OCI-LY7 (cell line): Measurements from ENCODE around the gene EPB41L4A. TPM values are rescaled to one million over a fixed set of nuclear protein-coding genes. Genes with fewer than 3 reads are reported as not detected.

Source experiments
- BruUV-seq: library from RNA; stranded (reverse); fragments of 400-500 nt; replicated peaks from 2 replicates; lab custom pipeline; 2021; lab: Mats Ljungman, UMichigan
- CTCF ChIA-PET: fragments of 300-600 bp; sonication (Branson Sonifier 250); formaldehyde crosslinking; loops from one replicate; lab custom pipeline; 2022; ENCODE audit warnings: antibody characterized with exemption; ENCODE audit not compliant: unreplicated experiment; lab: Charles Lee
- POLR2A ChIA-PET: fragments of 300-600 bp; sonication (Branson Sonifier 250); formaldehyde crosslinking; loops from one replicate; lab custom pipeline; 2022; ENCODE audit warnings: antibody characterized with exemption; lab: Charles Lee
- DNase-seq: peaks from one replicate; pipeline ENCODE4 v3.0.0-alpha.2; 2015; ENCODE audit warnings: low spot score
- H2AFZ ChIP-seq: fragments of 200-600 bp; sonication (generic), shearing (Covaris generic); 2 replicates; pipeline ENCODE4 v1.6.1; 2014; ENCODE audit warnings: mild to moderate bottlenecking, antibody characterized with exemption, low read length, moderate library complexity
- H3K27ac ChIP-seq: fragments of 200-600 bp; sonication (generic); 2 replicates; pipeline ENCODE4 v1.5.1; 2014; ENCODE audit warnings: mixed run types, low read depth, mild to moderate bottlenecking, moderate library complexity, low read length, inconsistent platforms; ENCODE audit not compliant: poor library complexity, severe bottlenecking
- H3K36me3 ChIP-seq: fragments of 200-600 bp; sonication (generic); 2 replicates; pipeline ENCODE4 v1.6.1; 2014; ENCODE audit warnings: mild to moderate bottlenecking, antibody characterized with exemption, low read length, moderate library complexity, mixed read lengths; ENCODE audit not compliant: insufficient read depth
- H3K4me1 ChIP-seq: fragments of 200-600 bp; sonication (generic); 2 replicates; pipeline ENCODE4 v1.5.1; 2014; ENCODE audit warnings: mild to moderate bottlenecking, low read length; ENCODE audit not compliant: insufficient read depth, poor library complexity, severe bottlenecking
- H3K4me2 ChIP-seq: fragments of 200-600 bp; sonication (generic); 2 replicates; pipeline ENCODE4 v1.6.1; 2014; ENCODE audit warnings: mild to moderate bottlenecking, low read length
- H3K4me3 ChIP-seq: fragments of 200-600 bp; sonication (generic); 2 replicates; pipeline ENCODE4 v1.5.1; 2014; ENCODE audit warnings: mild to moderate bottlenecking, low read depth, low read length; ENCODE audit not compliant: poor library complexity, severe bottlenecking
- H3K79me2 ChIP-seq: fragments of 200-600 bp; sonication (generic); 2 replicates; pipeline ENCODE4 v1.6.1; 2016; ENCODE audit warnings: low read depth, mild to moderate bottlenecking, low read length, moderate library complexity, mixed read lengths; ENCODE audit not compliant: insufficient read depth
- H3K9me2 ChIP-seq: fragments of 200-600 bp; sonication (generic); 2 replicates; pipeline ENCODE4 v1.6.1; 2016; ENCODE audit warnings: mild to moderate bottlenecking, low read length, mixed read lengths; ENCODE audit not compliant: insufficient read depth
- H3K9me3 ChIP-seq: fragments of 200-600 bp; sonication (generic); 2 replicates; pipeline ENCODE4 v1.6.1; 2014; ENCODE audit warnings: mild to moderate bottlenecking, mixed run types, low read length, mixed read lengths
- H4K20me1 ChIP-seq: fragments of 200-600 bp; sonication (generic); 2 replicates; pipeline ENCODE4 v1.6.1; 2014; ENCODE audit warnings: mild to moderate bottlenecking, antibody characterized with exemption, low read length, moderate library complexity, mixed read lengths; ENCODE audit not compliant: insufficient read depth
- CTCF ChIP-seq: fragments of 200-600 bp; sonication (generic); conservative IDR thresholded peaks from 2 replicates; pipeline ENCODE4 v1.5.1; 2014; ENCODE audit warnings: mild to moderate bottlenecking, antibody characterized with exemption, low read length, moderate library complexity, mixed read lengths
- EZH2phosphoT487 ChIP-seq: fragments of 200-600 bp; sonication (generic); IDR thresholded peaks from 2 replicates; pipeline ENCODE4 v1.6.1; 2018; ENCODE audit warnings: low read depth, borderline replicate concordance, mild to moderate bottlenecking, mixed run types, antibody characterized with exemption, low read length, moderate library complexity, mixed read lengths
- intact Hi-C: fragments of 100-400 bp; cut with micrococcal nuclease; formaldehyde crosslinking; loops from one replicate; pipeline ENCODE4 v1.10.0; 2022; ENCODE audit not compliant: unreplicated experiment
- total RNA-seq, 2 experiments: library from RNA; depleted of rRNA in 1 of 2; stranded (reverse); fragments of >200 nt in 1 of 2; shearing (Covaris generic) in 1 of 2; gene quantifications; 2 replicates each; pipeline ENCODE4 v1.2.3, GENCODE V29; 2014 to 2022

Gene EPB41L4A
- total RNA-seq, 2 experiments from 2014 or later, result 0.03 TPM; not detected in 1

- H2AFZ ChIP-seq, result no peak overlapping the region
- ChIA-PET POLR2A (interaction anchor here (1.0 kb wide), 1 partner anchor 200 kb away, joined by 3 read pairs; no protein-coding TSS in a partner anchor), CTCF (interaction anchor here (0.5 kb wide), 1 partner anchor 12 kb away, joined by 3 read pairs; no protein-coding TSS in a partner anchor)
- no peak overlapping the region for H3K27ac ChIP-seq
- H3K4me1 ChIP-seq, result no peaks in the 10 kb centered on the region
- H3K79me2 ChIP-seq, result no peaks in the 10 kb centered on the region
- no peak overlapping the region for H3K4me2 ChIP-seq
- H3K9me2 ChIP-seq, result no peaks in the 10 kb centered on the region
- no peak for DNase-seq
- H3K36me3 ChIP-seq, result no peaks in the 10 kb centered on the region
- H3K9me3 ChIP-seq, result no peaks in the 10 kb centered on the region
- no peaks in the 10 kb centered on the region for H4K20me1 ChIP-seq
- intact Hi-C loops, result no loop called here
- TF ChIP-seq EZH2phosphoT487 (no peak), CTCF (no peak)
- H3K4me3 ChIP-seq, result no peak overlapping the region
- BruUV-seq, result no TSS peak
Measured at GRCh38 chr5:112412346-112412745, 6.7 kb downstream of the EPB41L4A start.

DNA sequence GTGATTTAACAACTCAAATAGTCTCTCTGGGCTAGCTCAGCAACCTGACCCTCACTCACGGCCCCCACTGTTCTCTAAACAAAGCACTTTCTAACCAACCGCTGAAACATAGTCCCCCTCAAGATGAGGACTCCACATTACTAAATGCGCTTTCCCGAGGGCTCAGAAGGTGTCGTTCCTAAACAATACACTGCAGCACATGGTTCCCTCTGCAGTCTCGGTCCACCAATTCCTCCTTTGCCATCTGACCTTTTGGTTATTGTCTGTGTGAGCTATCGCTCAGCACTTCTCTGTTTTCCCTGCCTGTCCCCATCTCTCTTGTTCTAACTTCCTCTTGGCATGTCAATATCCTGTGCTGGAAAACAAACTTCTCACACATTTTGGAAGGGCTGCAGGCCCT lies 7.2 kb downstream of the EPB41L4A start:
- ChIA-PET POLR2A (interaction anchor here (1.0 kb wide), 1 partner anchor 199 kb away, joined by 3 read pairs; no protein-coding TSS in a partner anchor), CTCF (interaction anchor here (0.5 kb wide), 1 partner anchor 12 kb away, joined by 3 read pairs; no protein-coding TSS in a partner anchor)
- TF ChIP-seq EZH2phosphoT487 (no peak), CTCF (no peak)
- no peak overlapping the region for H3K4me3 ChIP-seq
- BruUV-seq, result no TSS peak
- H3K4me2 ChIP-seq, result no peak overlapping the region
- no peaks in the 10 kb centered on the region for H3K36me3 ChIP-seq
- H3K9me2 ChIP-seq, result no peaks in the 10 kb centered on the region
- H2AFZ ChIP-seq, result no peak overlapping the region
- H3K4me1 ChIP-seq, result no peaks in the 10 kb centered on the region
- intact Hi-C loops, result no loop called here
- no peaks in the 10 kb centered on the region for H4K20me1 ChIP-seq
- no peak overlapping the region for H3K27ac ChIP-seq
- H3K79me2 ChIP-seq, result no peaks in the 10 kb centered on the region
- no peak for DNase-seq
- no peaks in the 10 kb centered on the region for H3K9me3 ChIP-seq

DNA sequence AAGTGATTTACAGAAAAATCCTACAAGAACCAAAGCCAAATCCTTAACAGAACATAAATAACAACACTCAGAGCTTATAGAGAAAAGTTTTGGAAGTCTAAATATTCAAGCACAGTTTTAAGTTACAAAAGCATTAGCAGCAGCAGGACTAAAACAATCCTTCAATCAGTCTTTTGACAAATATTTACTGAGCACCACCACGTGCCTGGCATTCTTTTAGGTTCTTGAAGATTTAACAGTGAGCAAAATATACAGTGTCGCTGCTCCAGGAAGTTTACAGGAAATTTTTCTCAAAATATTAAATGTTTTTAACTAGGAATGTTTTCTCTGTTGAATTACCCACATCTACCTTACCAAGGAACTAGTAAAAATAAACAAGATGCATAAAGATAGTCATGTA lies 11.4 kb downstream of the EPB41L4A start:
- ChIA-PET POLR2A (interaction anchor here (1.0 kb wide), 1 partner anchor 17 kb away, joined by 3 read pairs; no protein-coding TSS in a partner anchor), CTCF (no interaction called here)
- BruUV-seq, result no TSS peak
- Histone ChIP-seq H2AFZ (no peak overlapping the region), H3K27ac (no peak overlapping the region), H4K20me1 (no peaks in the 10 kb centered on the region), H3K4me2 (no peak overlapping the region), H3K9me2 (no peaks in the 10 kb centered on the region), H3K9me3 (no peaks in the 10 kb centered on the region), H3K79me2 (no peaks in the 10 kb centered on the region), H3K36me3 (no peaks in the 10 kb centered on the region), H3K4me1 (no peaks in the 10 kb centered on the region), H3K4me3 (no peak overlapping the region)
- DNase-seq, result no peak
- TF ChIP-seq EZH2phosphoT487 (no peak), CTCF (no peak)
- intact Hi-C loops, result no loop called here
